Panc1 (cell line): ENCODE results near the gene PSTPIP1.

Experiments
- POLR2AphosphoS5 ChIP-seq: IDR thresholded peaks from 2 replicates; pipeline ENCODE4 v1.6.1; 2012; ENCODE audit warnings: mild to moderate bottlenecking, low read depth, low read length, moderate library complexity
- REST ChIP-seq, 2 experiments: IDR thresholded peaks; 2 replicates each; pipeline ENCODE4 v1.6.1; 2011 to 2012; ENCODE audit warnings: low read depth in 2 of 2, control low read depth in 1 of 2, low read length in 1 of 2, mild to moderate bottlenecking in 1 of 2, moderate library complexity in 1 of 2; ENCODE audit not compliant: insufficient read depth in 1 of 2
- TCF7L2 ChIP-seq: IDR thresholded peaks from 2 replicates; pipeline ENCODE4 v1.6.1; 2011; ENCODE audit warnings: mild to moderate bottlenecking, low read depth, low read length, inconsistent platforms
- TF ChIP-seq, protein P1 (sequence below): fragments of 450-650 bp; IDR thresholded peaks from 2 replicates; pipeline ENCODE4 v1.5.1; 2017; ENCODE audit warnings: mild to moderate bottlenecking

- TF ChIP-seq, protein P1, sequence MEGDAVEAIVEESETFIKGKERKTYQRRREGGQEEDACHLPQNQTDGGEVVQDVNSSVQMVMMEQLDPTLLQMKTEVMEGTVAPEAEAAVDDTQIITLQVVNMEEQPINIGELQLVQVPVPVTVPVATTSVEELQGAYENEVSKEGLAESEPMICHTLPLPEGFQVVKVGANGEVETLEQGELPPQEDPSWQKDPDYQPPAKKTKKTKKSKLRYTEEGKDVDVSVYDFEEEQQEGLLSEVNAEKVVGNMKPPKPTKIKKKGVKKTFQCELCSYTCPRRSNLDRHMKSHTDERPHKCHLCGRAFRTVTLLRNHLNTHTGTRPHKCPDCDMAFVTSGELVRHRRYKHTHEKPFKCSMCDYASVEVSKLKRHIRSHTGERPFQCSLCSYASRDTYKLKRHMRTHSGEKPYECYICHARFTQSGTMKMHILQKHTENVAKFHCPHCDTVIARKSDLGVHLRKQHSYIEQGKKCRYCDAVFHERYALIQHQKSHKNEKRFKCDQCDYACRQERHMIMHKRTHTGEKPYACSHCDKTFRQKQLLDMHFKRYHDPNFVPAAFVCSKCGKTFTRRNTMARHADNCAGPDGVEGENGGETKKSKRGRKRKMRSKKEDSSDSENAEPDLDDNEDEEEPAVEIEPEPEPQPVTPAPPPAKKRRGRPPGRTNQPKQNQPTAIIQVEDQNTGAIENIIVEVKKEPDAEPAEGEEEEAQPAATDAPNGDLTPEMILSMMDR = no peak
- no peak for TF ChIP-seq POLR2AphosphoS5
- TF ChIP-seq REST (IDR thresholded peaks at IDR 0.05; ENCODE audit: insufficient read depth in 1 of 2, low read depth in 2 of 2, low read length in 1 of 2) = no peak
- TF ChIP-seq TCF7L2 = no peak
Observed at GRCh38 chr15:76982756-76983155, 12.2 kb upstream of the PSTPIP1 start.
